Esophagus muscularis mucosa (tissue), 3 donors: ENCODE data around the gene PRMT7.

ENCODE experiments used
- CTCF ChIP-seq, 3 experiments: fragments of 200-600 bp in 2 of 3; fragments of 450-650 bp in 1 of 3; sonication (generic) in 2 of 3; IDR thresholded peaks; one replicate each; pipeline ENCODE4 v1.5.1; 2017 to 2019; ENCODE audit warnings: antibody characterized with exemption in 3 of 3, mild to moderate bottlenecking in 2 of 3, moderate library complexity in 1 of 3
- POLR2AphosphoS5 ChIP-seq, 2 donors: sonication (generic); formaldehyde crosslinking; IDR thresholded peaks; one replicate each; pipeline ENCODE4 v1.6.1; 2017; ENCODE audit warnings: antibody characterized with exemption in 2 of 2

- no peak for TF ChIP-seq CTCF (IDR thresholded peaks at IDR 0.05)
- no peak for TF ChIP-seq POLR2AphosphoS5 (IDR thresholded peaks at IDR 0.05)
Measured at GRCh38 chr16:68359398-68360191, 48.8 kb downstream of the PRMT7 start.
